A549 (cell line): ENCODE measurements around the gene THYN1. TPM values are rescaled to one million over a fixed set of nuclear protein-coding genes. Genes with fewer than 3 reads are reported as not detected.
"Not testable (repeated sequence)": the region's sequence is repeated elsewhere in the genome, so short reads cannot be mapped to it uniquely, and the experiment has no call there.

Experiments
- ATAC-seq, 2 experiments: fragments of 200-7000 bp in 1 of 2; fragments of >200 bp in 1 of 2; cut with Nextera tagmentation in 1 of 2; cut with Tn5 transposase in 1 of 2; 3 replicates each; pipeline versions ENCODE4 v1.8.0 to v1.9.1; 2018 to 2020; ENCODE audit warnings: mild to moderate bottlenecking in 1 of 2, moderate library complexity in 1 of 2
- CTCF ChIA-PET: fragments of 300-600 bp; sonication (Branson Sonifier 250); formaldehyde crosslinking; extraction: SDS; loops from one replicate; lab custom pipeline; 2021; ENCODE audit warnings: antibody characterized with exemption, inconsistent platforms; lab: Yijun Ruan, JAX
- POLR2A ChIA-PET: fragments of 350-600 bp; formaldehyde crosslinking; extraction: SDS; loops from one replicate; lab custom pipeline; 2021; ENCODE audit warnings: antibody characterized with exemption, inconsistent platforms; lab: Yijun Ruan, JAX
- DNase-seq, 2 experiments: peaks; one replicate each; pipeline versions ENCODE4 v3.0.0 to v3.0.0-alpha.2; 2011 to 2016; ENCODE audit warnings: low read depth in 1 of 2, low spot score in 1 of 2
- FAIRE-seq: peaks from 2 replicates; lab custom pipeline; 2011; peaks lifted over from hg19 to GRCh38; lab: Jason Lieb, UNC
- H3K27ac ChIP-seq, 2 experiments: fragments of >200 bp; sonication (Bioruptor Twin); formaldehyde crosslinking; 3 replicates each; pipeline ENCODE4 v1.5.1; 2016 to 2017
- H3K4me1 ChIP-seq: fragments of >200 bp; sonication (Bioruptor Twin); formaldehyde crosslinking; 3 replicates; pipeline ENCODE4 v1.6.1; 2016
- H3K4me2 ChIP-seq: fragments of >200 bp; sonication (Bioruptor Twin); formaldehyde crosslinking; 3 replicates; pipeline ENCODE4 v1.6.1; 2016
- H3K4me3 ChIP-seq: fragments of >200 bp; sonication (Bioruptor Twin); formaldehyde crosslinking; 3 replicates; pipeline ENCODE4 v1.5.1; 2016
- H3K9me3 ChIP-seq: fragments of >200 bp; sonication (Bioruptor Twin); formaldehyde crosslinking; 3 replicates; pipeline ENCODE4 v1.6.1; 2016
- BHLHE40 ChIP-seq: IDR thresholded peaks from 2 replicates; pipeline ENCODE4 v1.6.1; 2012; ENCODE audit warnings: low read depth, low read length, inconsistent platforms
- CBX8 ChIP-seq: fragments of 200-600 bp; sonication (generic); IDR thresholded peaks from 2 replicates; pipeline ENCODE4 v1.6.1; 2016
- FOSL2 ChIP-seq, 2 experiments: fragments of 450-650 bp in 1 of 2; fragments of >200 bp in 1 of 2; sonication (Bioruptor Twin) in 1 of 2; formaldehyde crosslinking; IDR thresholded peaks; 2 replicates each; pipeline versions ENCODE4 v1.5.0 to v1.6.1; 2016 to 2020; ENCODE audit warnings: mild to moderate bottlenecking in 1 of 2, moderate library complexity in 1 of 2
- GATA3 ChIP-seq: IDR thresholded peaks from 2 replicates; pipeline ENCODE4 v1.6.1; 2012; ENCODE audit warnings: borderline replicate concordance
- HDAC2 ChIP-seq: fragments of 200-600 bp; sonication (generic); IDR thresholded peaks from 2 replicates; pipeline ENCODE4 v1.6.1; 2016
- HEYL ChIP-seq: fragments of 250-450 bp; sonication (Bioruptor Pico); IDR thresholded peaks from 2 replicates; pipeline ENCODE4 v1.8.0; 2021; ENCODE audit warnings: mild to moderate bottlenecking, moderate library complexity
- HOXA7 ChIP-seq: fragments of 250-450 bp; sonication (Bioruptor Pico); IDR thresholded peaks from 2 replicates; pipeline ENCODE4 v1.5.0; 2020; ENCODE audit warnings: mild to moderate bottlenecking, moderate library complexity
- HOXB13 ChIP-seq: fragments of 250-450 bp; sonication (Bioruptor Pico); IDR thresholded peaks from 2 replicates; pipeline ENCODE4 v1.5.0; 2020; ENCODE audit warnings: low read depth, mild to moderate bottlenecking, moderate library complexity
- HOXB5 ChIP-seq: fragments of 250-450 bp; sonication (Bioruptor Pico); IDR thresholded peaks from 2 replicates; pipeline ENCODE4 v1.5.0; 2020; ENCODE audit warnings: mild to moderate bottlenecking, moderate library complexity
- JUN ChIP-seq, 2 experiments: fragments of >200 bp; sonication (Bioruptor Twin); formaldehyde crosslinking; IDR thresholded peaks; 2 replicates in 1 of 2; 3 replicates in 1 of 2; pipeline ENCODE4 v1.6.1; 2016 to 2017
- JUNB ChIP-seq: fragments of >200 bp; sonication (Bioruptor Twin); formaldehyde crosslinking; IDR thresholded peaks from 2 replicates; pipeline ENCODE4 v1.6.1; 2016
- KDM1A ChIP-seq: fragments of 200-600 bp; sonication (generic); IDR thresholded peaks from 2 replicates; pipeline ENCODE4 v1.6.1; 2016; ENCODE audit warnings: low read depth, mild to moderate bottlenecking
- POLR2AphosphoS2 ChIP-seq: conservative IDR thresholded peaks from 2 replicates; pipeline ENCODE4 v1.6.1; 2012; ENCODE audit warnings: low read length, improper control_type of control experiment, inconsistent platforms
- RARB ChIP-seq: fragments of 250-450 bp; sonication (Bioruptor Pico); IDR thresholded peaks from 2 replicates; pipeline ENCODE4 v1.8.0; 2021; ENCODE audit warnings: mild to moderate bottlenecking, moderate library complexity
- SMC3 ChIP-seq: fragments of >200 bp; sonication (Bioruptor Twin); formaldehyde crosslinking; IDR thresholded peaks from 3 replicates; pipeline ENCODE4 v1.6.1; 2018; ENCODE audit warnings: inconsistent platforms
- SREBF2 ChIP-seq: fragments of 450-650 bp; IDR thresholded peaks from 2 replicates; pipeline ENCODE4 v1.6.1; 2014; ENCODE audit warnings: mild to moderate bottlenecking, moderate library complexity
- ZFP36 ChIP-seq: fragments of 450-650 bp; IDR thresholded peaks from 2 replicates; pipeline ENCODE4 v1.6.1; 2014; ENCODE audit warnings: borderline replicate concordance; ENCODE audit not compliant: partially characterized antibody
- WGBS: methylation state at CpG from one replicate; pipeline ENCODE4 v1.1.6; 2017; ENCODE audit errors: missing lambda C conversion rate; 5-methylcytosine and 5-hydroxymethylcytosine counted together
- polyA plus RNA-seq, 4 experiments: library from polyadenylated mRNA; depleted of rRNA in 3 of 4; stranded (reverse); fragments of >200 nt; fragmentation: RNase III in 1 of 4; extraction: RNeasy Plus Mini Kit Qiagen cat#74134 plus additional on column Dnase treatment in 1 of 4; gene quantifications; 2 replicates in 3 of 4; 3 replicates in 1 of 4; pipeline ENCODE4 v1.2.3, GENCODE V29; 2011 to 2017
- TF ChIP-seq, protein P1 (sequence below): fragments of >200 bp; sonication (Bioruptor Twin); formaldehyde crosslinking; IDR thresholded peaks from 3 replicates; pipeline ENCODE4 v1.5.1; 2016
- TF ChIP-seq, protein P2 (sequence below): fragments of >200 bp; sonication (Bioruptor Twin); formaldehyde crosslinking; IDR thresholded peaks from 3 replicates; pipeline ENCODE4 v1.6.1; 2016
- TF ChIP-seq, protein P3 (sequence below): fragments of >200 bp; sonication (Bioruptor Twin); formaldehyde crosslinking; IDR thresholded peaks from 2 replicates; pipeline ENCODE4 v1.6.1; 2016

Gene THYN1
- polyA plus RNA-seq, 2 of the 4 experiments (the other 2 are of a cell fraction), result 20.8 to 27.9 TPM

DNA sequence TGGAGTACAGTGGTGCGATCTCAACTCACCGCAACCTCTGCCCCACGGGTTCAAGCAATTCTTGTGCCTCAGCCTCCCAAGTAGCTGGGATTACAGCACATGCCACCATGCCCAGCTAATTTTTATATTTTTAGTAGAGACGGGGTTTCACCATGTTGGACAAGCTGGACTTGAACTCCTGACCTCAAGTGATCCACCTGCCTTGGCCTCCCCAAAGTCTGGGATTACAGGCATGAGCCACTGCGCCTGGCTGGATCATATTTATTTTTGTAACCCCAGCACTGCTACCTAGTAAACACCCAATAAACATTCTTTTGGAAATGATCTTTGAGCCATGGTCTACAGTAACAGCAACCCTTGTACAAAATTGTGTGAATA lies 2.0 kb upstream of the THYN1 start:
- CTCF ChIA-PET, result interaction anchor here (2.5 kb wide), 1 partner anchor 11 kb away, joined by 12 read pairs; no protein-coding TSS in a partner anchor
- 91% methylated on average over 5 of the region's 5 CpGs for WGBS
- H3K4me1 ChIP-seq, result peaks cover 13% of the 10 kb centered on the region
- FAIRE-seq, H3K4me2 ChIP-seq, H3K27ac ChIP-seq, ATAC-seq, POLR2A ChIA-PET, H3K9me3 ChIP-seq, DNase-seq, H3K4me3 ChIP-seq: not testable (repeated sequence)

DNA sequence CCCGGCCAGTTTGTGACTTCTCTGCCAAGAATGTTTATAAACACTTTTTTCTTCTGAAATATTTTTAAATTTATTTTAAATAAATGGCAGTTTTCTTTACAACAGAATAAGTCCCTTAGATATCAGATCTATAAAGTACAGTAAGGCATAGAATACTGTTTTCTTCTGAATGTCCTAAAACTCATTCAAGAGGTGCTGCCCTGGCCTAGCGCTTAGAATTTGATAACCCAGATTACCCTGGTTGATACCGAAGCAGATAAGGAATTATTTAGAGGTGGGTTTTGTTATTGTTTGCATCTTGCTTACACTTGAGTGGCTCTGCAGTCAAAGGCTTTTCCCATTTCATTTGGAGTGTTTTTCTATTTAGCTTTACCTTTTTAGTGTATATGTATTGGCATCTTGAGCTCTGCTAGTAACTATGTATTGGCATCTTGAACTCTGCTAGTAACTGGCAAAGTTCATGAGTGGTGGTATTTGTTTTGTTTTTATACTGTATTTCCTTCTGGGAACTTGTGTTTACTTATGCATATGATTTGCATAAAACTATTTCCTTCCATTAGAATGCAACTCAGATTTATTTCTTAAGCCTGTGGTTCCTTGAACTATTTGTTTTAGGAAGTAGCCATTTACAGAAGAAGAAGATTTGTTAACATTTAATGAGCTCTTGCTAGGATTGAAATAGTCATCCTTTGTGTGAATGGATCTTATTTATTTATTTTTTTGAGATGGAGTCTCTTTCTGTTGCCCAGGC lies 1.5 kb upstream of the THYN1 start:
- no peak for FAIRE-seq
- POLR2A ChIA-PET, result no interaction called here
- no peak for ATAC-seq
- Histone ChIP-seq H3K4me3 (peak overlapping the region; percentile 55), H3K4me1 (peaks cover 13% of the 10 kb centered on the region), H3K27ac (peak overlapping the region in 1 of 2 experiments; percentile 89; a peak in 1 of 6 replicates), H3K9me3 (no peaks in the 10 kb centered on the region), H3K4me2 (peak overlapping the region; percentile 94)
- TF ChIP-seq, protein P1, sequence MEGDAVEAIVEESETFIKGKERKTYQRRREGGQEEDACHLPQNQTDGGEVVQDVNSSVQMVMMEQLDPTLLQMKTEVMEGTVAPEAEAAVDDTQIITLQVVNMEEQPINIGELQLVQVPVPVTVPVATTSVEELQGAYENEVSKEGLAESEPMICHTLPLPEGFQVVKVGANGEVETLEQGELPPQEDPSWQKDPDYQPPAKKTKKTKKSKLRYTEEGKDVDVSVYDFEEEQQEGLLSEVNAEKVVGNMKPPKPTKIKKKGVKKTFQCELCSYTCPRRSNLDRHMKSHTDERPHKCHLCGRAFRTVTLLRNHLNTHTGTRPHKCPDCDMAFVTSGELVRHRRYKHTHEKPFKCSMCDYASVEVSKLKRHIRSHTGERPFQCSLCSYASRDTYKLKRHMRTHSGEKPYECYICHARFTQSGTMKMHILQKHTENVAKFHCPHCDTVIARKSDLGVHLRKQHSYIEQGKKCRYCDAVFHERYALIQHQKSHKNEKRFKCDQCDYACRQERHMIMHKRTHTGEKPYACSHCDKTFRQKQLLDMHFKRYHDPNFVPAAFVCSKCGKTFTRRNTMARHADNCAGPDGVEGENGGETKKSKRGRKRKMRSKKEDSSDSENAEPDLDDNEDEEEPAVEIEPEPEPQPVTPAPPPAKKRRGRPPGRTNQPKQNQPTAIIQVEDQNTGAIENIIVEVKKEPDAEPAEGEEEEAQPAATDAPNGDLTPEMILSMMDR, result no peak
- TF ChIP-seq SMC3 (no peak), CBX8 (no peak), GATA3 (no peak), ZFP36 (no peak), HOXB13 (CRISPR knock-in tag) (no peak), KDM1A (no peak), POLR2AphosphoS2 (no peak)
- WGBS, result 71% methylated on average over 3 of the region's 3 CpGs
- no peak for DNase-seq
- CTCF ChIA-PET, result interaction anchor here (2.5 kb wide), 1 partner anchor 10 kb away, joined by 12 read pairs; no protein-coding TSS in a partner anchor

DNA sequence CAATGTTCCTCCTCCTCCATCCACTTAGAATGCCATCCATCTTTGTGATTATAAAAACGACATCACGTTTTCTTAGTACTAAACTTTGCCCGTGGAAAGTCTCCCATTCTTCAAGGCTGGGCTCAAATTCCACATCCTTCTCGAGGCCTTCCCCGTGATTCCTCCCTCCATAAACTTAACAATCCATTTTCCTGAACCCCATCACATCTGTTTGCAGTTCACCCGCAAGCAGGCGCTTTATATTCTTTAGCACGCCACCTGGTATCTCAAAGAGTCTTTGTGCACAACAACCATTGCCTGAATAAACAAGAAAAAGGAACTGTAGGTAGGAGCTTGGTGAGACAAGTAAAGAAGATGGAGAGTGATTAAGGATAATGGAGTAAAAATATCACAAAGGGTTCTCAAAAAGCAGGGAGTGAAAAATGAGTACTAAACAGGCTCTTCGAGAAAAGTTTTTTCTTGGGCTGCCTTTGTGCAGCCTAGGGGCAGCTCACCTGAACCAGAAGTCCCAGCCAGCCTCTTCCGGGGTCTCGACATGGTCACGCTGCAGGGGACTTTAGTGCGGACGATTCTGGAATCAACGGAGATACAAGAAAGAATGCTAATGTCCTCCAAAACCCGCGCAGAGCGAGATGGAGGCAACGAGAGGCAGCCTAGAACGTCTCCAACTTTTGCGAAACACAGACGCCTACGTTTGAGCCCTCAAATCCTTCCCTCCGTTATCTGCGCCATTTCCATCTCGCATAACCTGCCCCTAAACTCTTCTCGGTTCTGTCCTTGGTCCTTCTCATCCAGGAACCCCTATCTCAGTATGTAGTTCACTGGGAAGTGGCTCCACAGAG lies 585 bp downstream of the THYN1 start:
- H3K4me3 ChIP-seq, result peak overlapping the region; percentile 55
- CTCF ChIA-PET, result interaction anchor here (0.8 to 1.0 kb wide), 2 partner anchors 10 to 325 kb away, joined by 3 read pairs; no protein-coding TSS in a partner anchor
- H3K4me1 ChIP-seq, result peaks cover 13% of the 10 kb centered on the region
- ATAC-seq (peak; percentile 55 to 63), DNase-seq (peak in 1 of 2 experiments; percentile 4)
- peak overlapping the region; percentile 59 to 89 for H3K27ac ChIP-seq
- TF ChIP-seq HOXB5 (CRISPR knock-in tag) (no peak), HDAC2 (no peak)
- TF ChIP-seq, protein P2, sequence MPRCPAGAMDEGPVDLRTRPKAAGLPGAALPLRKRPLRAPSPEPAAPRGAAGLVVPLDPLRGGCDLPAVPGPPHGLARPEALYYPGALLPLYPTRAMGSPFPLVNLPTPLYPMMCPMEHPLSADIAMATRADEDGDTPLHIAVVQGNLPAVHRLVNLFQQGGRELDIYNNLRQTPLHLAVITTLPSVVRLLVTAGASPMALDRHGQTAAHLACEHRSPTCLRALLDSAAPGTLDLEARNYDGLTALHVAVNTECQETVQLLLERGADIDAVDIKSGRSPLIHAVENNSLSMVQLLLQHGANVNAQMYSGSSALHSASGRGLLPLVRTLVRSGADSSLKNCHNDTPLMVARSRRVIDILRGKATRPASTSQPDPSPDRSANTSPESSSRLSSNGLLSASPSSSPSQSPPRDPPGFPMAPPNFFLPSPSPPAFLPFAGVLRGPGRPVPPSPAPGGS, result no peak
- TF ChIP-seq, protein P3, sequence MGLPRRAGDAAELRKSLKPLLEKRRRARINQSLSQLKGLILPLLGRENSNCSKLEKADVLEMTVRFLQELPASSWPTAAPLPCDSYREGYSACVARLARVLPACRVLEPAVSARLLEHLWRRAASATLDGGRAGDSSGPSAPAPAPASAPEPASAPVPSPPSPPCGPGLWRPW, result no peak
- TF ChIP-seq, all 56 proteins: peak for 0
- H3K9me3 ChIP-seq, result no peaks in the 10 kb centered on the region
- FAIRE-seq, result no peak
- POLR2A ChIA-PET, result interaction anchor here (1.2 to 1.3 kb wide), 2 partner anchors 28 kb away, joined by 3 to 19 read pairs; partner anchors contain the start of genes NCAPD3 and VPS26B
- WGBS, result 25% methylated on average over 27 of the region's 27 CpGs
- peak overlapping the region; percentile 78 for H3K4me2 ChIP-seq

DNA sequence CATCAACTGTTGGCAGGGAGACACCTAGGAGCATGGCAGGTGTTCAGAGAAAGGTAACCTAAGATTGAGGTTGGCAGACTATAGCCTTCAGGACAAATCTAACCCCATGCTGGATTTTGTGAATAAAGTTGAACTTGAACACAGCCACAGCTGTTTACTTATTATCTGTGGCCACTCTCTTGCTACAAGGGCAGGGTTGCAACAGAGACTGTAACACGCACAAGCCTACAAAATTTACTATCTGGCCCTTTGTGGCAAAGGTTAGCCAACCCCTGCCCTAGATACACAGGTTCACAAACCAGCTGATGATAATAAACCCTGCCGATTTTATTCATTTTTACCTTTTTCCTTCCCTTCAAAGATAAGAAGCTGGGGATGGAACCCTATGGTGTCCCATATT lies 2.5 kb downstream of the THYN1 start:
- no peak for DNase-seq
- no peak for TF ChIP-seq CBX8
- no peak for TF ChIP-seq BHLHE40
- no peak for TF ChIP-seq RARB (CRISPR knock-in tag)
- TF ChIP-seq SMC3, result no peak
- no peak for TF ChIP-seq FOSL2 (IDR thresholded peaks at IDR 0.05)
- TF ChIP-seq FOSL2 (CRISPR knock-in tag; IDR thresholded peaks at IDR 0.05), result no peak
- TF ChIP-seq JUNB, result no peak
- no peak for TF ChIP-seq JUN (IDR thresholded peaks at IDR 0.05)
- TF ChIP-seq HEYL, result no peak
- no peak for TF ChIP-seq HOXA7 (CRISPR knock-in tag)
- no peak for TF ChIP-seq SREBF2
- Histone ChIP-seq H3K4me3 (no peak overlapping the region), H3K4me2 (no peak overlapping the region), H3K9me3 (no peaks in the 10 kb centered on the region), H3K27ac (no peak overlapping the region), H3K4me1 (peaks cover 13% of the 10 kb centered on the region)
- 89% methylated on average over 2 of the region's 2 CpGs for WGBS
- POLR2A ChIA-PET, result no interaction called here
- FAIRE-seq, result no peak
- ATAC-seq, result no peak
- CTCF ChIA-PET, result interaction anchor here (0.7 to 1.2 kb wide), 2 partner anchors 12 to 200 kb away, joined by 3 read pairs; no protein-coding TSS in a partner anchor
